Fibroblast of skin of scalp (primary cell): Measurements from ENCODE around the gene SHMT1. TPM values are rescaled to one million over a fixed set of nuclear protein-coding genes. Genes with fewer than 3 reads are reported as not detected.
"Not testable (repeated sequence)": the region's sequence is repeated elsewhere in the genome, so short reads cannot be mapped to it uniquely, and the experiment has no call there.

Experiments used
- DNase-seq: peaks from one replicate; pipeline ENCODE4 v3.0.0-alpha.2; 2013
- polyA plus RNA-seq, 2 experiments: library from polyadenylated mRNA; unstranded; fragments of 120-200 nt; gene quantifications; one replicate each; pipeline ENCODE4 v1.2.1, GENCODE V29; 2013; ENCODE audit not compliant: insufficient read length in 2 of 2

SHMT1 gene
- polyA plus RNA-seq (2013, experiment 1 of 2; ENCODE audit: insufficient read length): 6.6 TPM
- polyA plus RNA-seq (2013, experiment 2 of 2; ENCODE audit: insufficient read length): 8.0 TPM

DNA sequence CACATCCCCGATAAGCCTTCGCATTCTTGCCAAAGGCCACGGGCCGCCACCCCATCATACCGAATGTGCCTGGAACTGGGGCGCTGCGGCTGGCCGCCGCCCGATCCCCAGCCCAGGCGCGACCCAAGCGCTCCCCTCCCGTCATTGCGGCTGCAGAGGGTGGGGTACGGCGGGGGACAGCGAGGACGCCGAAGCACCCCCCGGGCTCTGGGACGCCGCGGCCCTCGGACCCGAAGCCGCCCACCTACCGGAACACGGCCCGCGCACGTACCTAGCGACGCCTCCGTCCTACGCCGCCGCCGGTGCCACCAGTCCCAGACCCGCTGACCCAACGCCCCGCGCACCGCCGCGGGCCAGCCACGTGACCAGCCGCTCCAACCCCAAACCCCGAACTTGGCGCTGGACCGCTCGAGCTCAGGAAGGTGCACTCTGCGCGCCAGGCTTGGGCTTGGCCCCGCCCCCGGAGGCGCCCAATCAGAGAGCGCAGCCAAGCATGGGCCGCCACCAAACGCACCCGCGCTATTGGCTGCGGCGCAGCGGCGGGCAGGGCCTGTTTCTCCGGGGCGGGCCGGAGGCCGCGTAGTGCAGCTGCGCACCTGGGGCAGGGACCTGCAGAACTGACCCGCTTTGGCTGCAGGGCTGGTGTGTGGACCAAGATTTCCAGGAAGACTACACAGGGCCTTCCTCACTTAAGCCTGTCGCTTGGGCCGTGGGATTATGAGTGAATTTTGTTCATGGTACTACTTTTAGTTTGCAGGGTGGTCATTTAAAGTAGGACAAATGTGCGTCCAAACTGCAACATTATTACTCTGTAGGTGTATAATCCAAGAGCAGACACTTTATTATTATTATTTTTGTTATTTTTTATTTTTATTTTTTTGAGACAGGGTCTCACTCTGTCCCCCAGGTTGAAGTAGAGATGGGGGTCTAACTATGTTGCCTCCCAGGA is at the start of gene SHMT1:
Gene SHMT1, minus strand, starts transcription at position 450 of the 949 bp plus-strand sequence. CDS start 7,569 bp downstream, outside the sequence.
- DNase-seq: peak; percentile 83

DNA sequence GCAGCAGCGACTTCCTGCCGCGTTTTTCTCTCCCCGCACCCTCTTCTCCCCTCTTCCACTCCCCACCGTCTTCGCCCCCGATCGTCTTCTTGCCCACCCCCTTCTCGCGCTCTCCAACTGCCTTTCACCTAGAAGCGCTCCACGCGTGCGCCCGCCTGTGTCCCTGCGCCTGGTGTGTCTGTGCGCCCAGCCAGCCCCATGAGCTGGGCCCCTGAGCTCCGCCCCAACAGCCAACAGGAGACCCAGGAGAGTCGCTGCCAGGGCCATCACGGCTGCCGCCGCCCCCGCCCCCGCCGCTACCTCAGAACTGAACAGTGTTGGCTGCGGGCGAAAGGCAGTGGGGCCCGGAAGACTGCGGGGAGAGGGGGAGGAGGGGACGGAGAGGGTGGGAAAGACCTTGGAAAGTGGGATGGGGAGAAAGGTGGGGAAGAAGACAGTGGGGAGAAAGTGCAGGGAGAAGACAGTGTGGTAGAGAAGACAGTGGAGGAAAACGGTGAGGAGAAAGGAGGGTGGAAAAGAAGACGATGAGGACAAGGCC is 48.7 kb upstream of the SHMT1 start:
- not testable (repeated sequence) for DNase-seq

DNA sequence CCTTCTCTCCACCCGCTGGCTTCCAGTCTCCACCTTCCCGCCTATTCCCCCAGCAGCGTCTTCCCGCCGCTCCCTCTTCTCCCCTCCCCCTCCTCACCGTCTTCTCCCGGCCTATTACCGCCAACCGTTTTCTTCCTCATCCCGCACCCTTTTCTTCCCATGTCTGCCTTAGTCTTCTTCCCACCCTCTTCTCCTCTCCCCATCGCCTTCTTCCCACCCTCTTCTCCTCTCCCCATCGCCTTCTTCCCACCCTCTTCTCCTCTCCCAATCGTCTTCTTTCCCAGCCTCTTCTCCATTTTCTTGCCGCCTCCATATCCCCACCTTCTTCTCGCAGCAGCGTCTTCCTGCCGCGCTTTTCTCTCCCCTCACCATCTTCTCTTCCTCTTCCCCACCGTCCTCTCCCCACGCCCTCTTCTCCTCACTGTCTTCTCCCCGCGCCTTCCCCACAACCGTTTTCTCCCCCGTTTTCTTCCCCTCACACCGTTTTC is 48.1 kb upstream of the SHMT1 start:
- DNase-seq: peak; percentile 55

DNA sequence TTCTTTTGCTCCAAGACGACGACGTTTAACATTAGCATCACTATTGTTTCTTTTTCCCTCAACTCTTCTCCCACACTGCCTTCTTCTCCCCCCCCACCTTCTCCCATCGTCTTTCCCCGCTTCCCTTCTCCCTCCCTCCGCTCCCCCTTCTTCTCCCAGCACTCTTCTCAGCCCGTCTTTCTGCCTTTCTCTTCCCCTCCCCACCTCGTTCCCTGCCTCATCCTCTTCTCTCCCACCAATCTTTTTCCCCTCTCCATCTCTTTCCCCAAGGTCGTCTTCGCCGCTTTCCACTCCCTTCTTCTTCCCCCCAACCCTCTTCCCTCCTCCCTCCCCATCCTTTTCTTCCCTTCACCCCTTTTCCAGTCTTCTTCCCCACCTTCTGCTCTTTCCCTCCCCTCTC is 47.4 kb upstream of the SHMT1 start:
- DNase-seq: peak; percentile 8

DNA sequence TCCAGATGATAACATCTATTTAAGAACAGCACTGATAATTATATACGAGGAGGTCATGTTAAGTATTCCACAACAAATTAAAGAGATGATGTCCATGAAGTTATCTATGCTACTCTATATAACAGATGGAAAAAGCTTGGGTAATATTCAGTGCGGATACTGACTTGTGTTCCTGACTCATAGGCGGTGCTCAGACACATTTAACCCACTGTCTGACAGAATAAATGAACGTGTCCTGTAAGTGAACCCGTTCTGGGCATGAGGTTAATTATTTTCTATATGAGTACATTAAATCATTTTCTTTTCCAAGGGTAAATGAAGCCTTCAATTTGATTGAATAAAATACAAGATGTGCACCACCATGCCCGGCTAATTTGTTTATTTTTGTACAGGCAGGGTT is 46.0 kb upstream of the SHMT1 start:
- not testable (repeated sequence) for DNase-seq

DNA sequence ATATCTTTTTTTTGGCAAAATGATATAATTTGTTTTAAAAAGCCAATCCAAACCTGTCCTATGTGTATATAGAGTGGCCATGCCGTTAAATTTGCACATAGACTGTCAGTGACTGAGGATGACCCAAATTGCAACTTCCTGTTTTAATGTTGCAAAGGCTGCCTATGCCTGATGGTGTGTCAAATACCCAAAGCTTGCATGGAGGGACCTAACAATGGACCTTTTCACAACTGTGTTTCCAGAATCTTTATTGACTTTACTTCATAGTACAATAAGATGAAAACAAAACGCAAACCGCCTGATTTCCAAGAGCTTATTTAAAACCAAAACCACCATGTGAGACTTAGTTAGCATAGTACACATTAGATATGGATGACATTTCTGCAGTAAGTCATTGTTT is 45.6 kb upstream of the SHMT1 start:
- DNase-seq: not testable (repeated sequence)

DNA sequence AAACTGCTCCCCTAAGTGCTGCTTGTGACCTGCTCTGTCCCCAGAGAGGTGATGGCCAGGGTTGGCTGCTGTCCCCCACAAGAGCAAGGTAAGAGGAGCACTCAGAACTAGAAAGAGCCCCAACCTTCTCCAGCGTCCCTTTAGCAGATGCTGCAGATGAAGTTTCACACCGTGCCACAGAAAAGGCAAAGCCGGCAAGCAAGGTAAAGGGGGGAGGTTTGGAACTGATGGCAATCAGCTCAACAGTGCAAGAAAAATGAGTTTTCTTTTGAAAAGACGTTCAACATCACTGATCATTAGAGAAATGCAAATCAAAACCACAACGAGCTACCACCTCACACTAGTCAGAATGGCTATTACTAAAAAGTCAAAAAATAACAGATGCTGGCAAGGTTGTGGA is 40.3 kb upstream of the SHMT1 start:
- DNase-seq: not testable (repeated sequence)

DNA sequence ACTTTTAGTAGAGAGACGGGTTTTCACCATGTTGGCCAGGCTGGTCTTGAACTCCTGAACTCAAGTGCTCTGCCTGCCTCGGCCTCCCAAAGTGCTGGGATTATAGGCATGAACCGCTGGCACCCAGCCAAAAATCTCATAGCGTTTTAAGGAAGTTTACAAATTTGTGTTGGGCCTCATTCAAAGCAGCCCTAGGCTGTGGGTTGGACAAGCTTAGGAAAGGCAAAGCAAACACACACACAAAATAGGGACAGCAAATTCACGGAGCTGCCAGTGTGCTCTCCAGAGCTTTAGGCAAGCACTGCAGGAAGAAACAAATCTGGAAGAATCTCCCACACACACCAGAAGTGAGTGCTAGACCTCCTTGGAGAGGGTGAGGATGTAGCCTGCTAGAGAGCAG is 39.8 kb upstream of the SHMT1 start:
- not testable (repeated sequence) for DNase-seq

DNA sequence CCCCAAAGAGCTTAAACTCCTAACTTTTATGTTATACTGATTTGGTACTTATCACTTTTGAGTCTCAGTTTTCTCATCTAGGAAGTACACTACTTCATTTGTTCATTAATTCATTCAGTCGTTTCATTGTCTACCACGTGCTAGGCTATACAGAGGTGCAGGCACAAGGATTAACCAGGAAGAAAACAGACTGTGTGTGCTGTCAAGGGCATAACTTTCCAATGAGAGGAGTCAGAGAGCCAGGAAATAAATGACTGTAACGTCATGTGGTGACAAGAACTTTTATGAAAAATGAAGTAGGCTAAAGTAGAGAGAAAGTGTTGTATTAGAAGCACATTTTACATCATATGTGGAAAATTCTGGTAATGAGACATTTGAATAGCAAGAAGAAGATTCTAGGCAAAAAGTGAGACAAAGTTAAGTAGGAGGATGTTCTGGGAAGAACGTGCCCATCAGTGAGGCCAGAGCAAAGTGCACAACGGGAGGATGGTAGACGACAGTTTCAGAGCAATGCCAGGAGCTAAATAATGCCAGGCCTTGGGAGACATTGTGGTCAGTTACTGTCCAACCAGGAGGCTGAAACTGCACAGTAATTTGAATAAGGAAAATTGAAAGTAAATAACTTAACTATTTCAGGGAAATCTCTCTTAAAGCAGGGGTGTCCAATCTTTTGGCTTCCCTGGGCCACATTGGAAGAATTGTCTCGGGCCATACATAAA is 38.7 kb upstream of the SHMT1 start:
- DNase-seq: not testable (repeated sequence)

DNA sequence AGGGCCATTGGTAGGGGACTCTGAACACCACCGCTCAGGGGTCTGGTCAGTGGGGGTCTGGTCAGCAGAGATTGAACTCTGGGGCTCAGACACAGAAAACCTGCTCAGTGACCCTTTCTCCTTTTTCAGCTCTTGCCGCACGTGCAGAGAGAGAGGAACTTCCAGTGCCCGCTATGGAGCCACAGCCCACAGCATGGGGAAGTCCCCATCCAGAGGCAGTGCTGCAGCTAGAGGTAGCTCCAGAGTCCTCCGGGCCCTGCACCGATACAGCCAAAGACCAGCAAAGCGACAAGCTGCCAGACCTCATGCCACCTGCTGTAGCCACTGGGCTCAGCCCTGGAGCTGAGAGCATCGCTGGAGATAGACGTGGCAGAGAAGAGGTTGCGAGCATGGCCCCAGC is 25.4 kb upstream of the SHMT1 start:
- DNase-seq: not testable (repeated sequence)

DNA sequence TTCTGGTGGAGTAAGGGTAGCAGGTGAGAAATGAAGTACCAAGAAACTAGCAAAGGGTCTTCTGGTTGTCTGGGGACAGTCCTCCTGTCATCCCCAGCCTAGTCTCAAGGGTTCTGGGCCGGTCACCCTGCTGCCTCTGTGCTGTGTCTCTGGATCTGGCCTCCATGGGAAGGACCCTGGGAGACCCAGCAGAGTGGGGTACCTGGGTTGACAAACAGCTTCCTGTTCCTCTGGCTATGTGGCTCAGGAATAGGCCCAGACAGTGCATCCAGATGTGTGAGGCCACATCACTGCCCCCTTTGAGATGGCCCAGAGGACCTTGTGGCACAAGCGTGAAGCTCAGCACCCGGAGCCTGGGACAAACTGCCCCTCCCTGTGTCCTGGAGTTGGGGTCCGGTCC is 24.9 kb upstream of the SHMT1 start:
- DNase-seq: not testable (repeated sequence)

DNA sequence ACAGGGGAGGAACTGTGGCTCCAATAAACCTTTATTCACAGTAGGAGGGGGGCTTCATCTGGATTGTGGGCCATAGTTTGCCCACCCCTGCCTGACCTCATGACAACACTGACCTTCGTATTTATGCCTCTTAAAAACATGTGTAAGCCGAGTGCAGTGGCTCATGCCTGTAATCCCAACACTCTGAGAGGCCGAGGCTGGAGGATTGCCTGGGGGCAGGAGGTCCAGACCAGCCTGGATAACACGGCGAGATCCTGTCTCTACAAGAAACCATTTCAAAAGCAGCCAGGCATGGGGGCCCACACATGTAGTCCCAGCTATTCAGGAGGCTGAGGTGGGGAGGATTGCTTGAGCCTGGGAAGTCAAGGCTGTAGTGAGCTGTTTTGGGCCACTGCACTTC is 24.2 kb upstream of the SHMT1 start:
- DNase-seq: not testable (repeated sequence)

DNA sequence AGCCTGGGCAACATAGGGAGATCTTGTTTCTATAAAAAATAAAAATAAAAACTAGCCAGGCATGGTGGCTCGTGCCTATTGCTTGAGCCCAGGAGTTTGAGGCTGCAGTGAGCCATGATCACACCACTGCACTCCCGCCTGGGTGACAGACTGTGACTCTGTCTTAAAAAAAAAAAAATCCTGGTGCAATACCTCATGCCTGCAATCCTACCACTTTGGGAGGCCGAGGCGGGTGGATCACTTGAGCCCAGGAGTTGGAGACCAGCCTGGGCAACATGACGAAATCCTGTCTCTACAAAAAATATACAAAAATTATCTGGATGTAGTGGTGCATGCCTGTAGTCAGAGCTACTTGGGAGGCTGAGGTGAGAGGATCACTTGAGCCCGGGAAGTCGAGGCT is 20.9 kb upstream of the SHMT1 start:
- not testable (repeated sequence) for DNase-seq

DNA sequence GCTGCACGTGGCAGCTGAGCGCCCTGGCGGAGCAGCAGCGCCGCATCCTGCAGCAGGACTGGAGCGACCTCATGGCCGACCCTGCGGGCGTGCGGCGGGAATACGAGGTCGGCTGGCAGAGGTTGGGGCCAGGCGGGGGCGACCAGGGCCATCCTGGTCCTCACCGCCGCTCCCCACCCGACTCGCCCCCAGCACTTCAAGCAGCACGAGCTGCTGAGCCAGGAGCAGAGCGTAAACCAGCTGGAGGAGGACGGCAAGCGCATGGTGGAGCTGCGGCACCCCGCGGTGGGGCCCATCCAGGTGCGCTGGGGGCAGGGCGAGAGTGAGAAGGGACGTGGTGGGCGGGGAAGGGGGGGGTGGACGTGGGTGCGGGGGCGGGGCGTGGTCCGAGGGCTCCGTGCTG is 19.7 kb upstream of the SHMT1 start:
- not testable (repeated sequence) for DNase-seq

DNA sequence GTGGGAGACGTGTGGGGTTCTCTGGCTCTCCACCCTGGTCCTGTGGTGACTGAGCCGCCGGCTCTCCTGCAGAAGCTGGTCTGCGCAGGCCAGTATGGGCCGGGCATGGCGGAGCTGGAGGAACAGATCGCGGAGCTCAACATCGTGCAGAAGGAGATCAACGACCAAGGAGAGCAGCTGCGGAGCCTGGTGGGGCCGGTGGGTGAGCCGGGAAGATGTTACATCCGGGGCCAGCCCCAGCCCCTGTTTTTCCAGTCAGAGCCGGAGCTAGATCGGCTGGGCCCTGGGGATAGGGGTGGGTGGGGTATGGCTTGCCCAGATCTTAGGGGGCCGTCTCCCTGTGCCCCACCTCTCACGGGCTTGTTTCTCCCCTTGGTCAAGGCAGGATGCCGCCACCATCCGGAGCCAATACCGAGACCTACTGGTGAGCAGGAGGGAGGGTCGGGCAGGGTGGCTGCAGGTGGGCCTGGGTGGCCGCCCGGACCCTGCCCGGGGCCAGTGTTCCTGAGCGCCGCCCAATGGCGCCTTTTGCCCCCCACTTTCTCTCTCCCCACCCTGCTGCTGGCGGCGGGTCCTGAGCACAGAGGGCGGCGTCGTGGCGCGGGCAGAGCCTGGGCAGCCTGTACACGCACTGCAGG is 19.2 kb upstream of the SHMT1 start:
- no peak for DNase-seq

DNA sequence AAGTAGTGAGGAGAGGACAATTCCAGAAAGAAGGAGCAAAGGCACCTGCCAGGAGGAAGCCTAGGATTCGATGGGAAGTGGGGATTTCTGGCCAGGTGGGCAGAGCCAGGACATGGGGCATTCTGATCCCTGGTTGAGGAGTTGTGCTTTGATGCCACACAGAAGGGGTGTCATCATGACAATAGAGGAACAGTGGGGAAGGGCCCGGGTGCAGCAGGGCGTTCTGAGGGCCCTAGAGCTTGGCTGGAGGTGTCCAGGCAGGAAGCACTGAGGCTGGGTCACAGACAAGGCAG is 18.5 kb upstream of the SHMT1 start:
- DNase-seq: no peak

DNA sequence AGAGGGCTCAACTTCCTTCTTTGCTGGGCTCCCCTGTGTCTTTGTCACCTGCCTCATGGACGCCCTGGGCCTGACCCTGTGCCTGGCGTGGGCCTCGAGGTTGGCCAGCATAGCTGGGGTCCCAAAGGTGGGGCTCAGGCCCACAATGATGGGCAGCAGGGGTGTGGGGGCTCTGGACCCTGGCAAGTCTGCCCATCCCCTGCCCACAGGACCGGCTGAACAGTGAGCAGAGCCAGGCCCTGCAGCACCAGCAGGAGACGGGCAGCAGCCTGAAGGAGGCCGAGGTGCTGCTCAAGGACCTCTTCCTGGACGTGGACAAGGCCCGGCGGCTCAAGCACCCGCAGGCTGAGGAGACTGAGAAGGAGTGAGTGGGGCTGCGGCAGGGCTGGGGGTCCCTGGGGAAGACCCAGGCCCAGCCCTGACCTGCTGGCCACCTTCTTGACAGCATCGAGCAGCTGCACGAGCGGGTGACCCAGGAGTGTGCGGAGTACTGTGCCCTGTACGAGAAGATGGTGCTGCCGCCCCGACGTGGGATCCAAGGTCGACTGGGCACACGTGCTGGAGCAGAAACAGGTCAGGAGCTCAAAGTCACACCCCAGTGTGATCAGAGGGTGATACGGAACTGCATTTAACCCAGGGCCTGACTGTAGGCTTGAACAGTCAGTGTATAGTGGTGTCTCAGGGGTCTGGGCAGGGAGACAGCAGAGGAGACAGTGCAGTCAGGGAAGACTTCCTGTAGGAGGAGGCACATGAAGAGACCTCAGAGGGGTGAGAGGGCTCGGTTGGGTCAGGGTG is 18.0 kb upstream of the SHMT1 start:
- DNase-seq: no peak

DNA sequence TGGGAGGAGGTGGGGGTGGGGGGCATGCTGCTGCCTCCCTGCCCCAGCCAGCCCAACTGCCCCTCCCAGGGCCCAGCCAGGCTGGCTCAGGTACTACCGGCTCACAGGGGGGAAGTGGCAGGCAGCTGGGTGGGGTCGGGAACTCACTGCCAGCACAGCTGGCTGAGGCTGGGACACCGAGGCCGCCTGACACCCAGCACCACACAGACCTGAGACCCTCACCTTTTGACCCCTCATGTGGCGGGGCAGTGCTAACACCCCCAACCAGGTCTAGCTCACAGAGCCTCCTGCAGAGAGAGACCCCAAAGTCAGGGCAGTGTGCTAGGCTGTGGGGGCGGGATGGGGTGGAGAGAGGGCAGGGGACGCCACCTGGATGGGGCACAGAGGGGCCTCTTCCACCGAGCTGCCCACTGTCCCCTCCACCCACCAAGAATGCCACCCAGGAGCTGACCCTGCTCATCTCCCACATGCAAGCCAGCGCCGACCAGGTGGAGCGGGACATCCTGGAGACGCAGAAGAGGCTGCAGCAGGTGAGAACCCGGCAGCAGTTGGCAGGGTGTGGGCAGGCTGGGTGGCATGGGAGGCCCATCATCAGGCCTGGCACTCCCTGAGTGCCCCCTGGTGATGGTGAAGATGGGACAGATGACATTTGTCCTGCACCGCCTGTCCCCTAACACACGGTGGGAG is 17.3 kb upstream of the SHMT1 start:
- DNase-seq: no peak

DNA sequence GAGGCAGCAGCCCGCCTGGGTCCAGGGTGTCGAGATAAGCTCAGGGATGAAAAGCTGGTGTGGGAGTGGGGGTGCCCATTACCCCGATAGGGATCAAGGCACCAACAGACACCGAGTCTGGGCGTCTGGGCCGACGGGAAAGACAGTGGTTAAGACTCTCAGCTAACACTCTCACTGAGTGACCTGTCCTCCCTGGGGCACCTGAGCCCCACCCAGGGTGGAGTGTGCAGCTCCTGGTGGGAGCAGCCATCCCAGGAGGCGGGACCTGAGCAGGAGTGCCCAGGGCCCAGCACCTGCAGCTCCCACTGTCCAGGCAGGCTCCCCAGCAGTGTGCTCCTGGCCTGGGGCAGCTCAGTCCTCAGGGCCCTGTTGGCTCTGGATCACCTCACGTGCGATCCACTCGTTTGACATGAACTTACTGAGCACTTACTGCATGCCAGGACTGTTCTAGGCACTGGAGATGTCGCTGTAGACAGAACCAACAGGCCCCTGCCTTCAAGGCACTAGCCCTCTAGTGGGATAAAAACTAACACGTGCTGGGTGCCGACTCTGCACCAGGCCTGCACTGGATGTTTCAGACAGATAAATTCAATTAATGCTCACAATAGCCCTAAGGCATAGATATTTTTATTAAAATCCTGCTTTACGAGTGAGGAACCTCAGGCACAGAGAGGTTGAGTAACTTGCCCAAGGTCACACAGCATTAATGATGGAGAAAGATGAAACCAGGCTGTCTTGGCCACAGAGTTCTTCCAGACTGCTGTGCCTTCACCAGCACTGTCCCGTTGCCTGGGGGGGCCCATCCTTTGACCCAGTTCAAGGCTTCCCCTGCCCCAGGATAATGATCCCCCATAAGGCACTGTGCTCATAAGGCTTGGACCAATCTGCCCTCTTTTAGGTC is 16.1 kb upstream of the SHMT1 start:
- no peak for DNase-seq

DNA sequence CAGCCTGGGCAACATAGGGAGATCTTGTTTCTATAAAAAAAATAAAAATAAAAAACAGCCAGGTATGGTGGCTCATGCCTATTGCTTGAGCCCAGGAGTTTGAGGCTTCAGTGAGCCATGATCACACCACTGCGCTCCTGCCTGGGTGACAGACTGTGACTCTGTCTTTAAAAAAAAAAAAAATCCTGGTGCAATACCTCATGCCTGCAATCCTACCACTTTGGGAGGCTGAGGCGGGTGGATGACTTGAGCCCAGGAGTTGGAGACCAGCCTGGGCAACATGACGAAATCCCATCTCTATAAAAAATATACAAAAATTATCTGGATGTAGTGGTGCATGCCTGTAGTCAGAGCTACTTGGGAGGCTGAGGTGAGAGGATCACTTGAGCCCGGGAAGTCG is 15.3 kb upstream of the SHMT1 start:
- DNase-seq: not testable (repeated sequence)
